HEK293 (cell line): Measurements from ENCODE around the gene CACNB4.

Experiments
- CTCF ChIA-PET: fragments of 350-600 bp; formaldehyde crosslinking; extraction: SDS; loops from one replicate; lab custom pipeline; 2021; ENCODE audit warnings: antibody characterized with exemption; lab: Yijun Ruan, JAX
- POLR2A ChIA-PET: fragments of 300-600 bp; formaldehyde crosslinking; extraction: SDS; loops from one replicate; lab custom pipeline; 2020; ENCODE audit warnings: antibody characterized with exemption, inconsistent platforms; lab: Yijun Ruan, JAX
- H3K27ac ChIP-seq: fragments of 200-500 bp; sonication (Bioruptor generic); 2 replicates; pipeline ENCODE4 v1.5.1; 2014; ENCODE audit warnings: low read depth, low read length, control low read depth, inconsistent platforms; ENCODE audit errors: extremely low read depth
- H3K36me3 ChIP-seq, 2 experiments: fragments of 200-500 bp in 1 of 2; sonication (Bioruptor generic) in 1 of 2; 1 replicate in 1 of 2; 2 replicates in 1 of 2; pipeline ENCODE4 v1.5.1; 2014 to 2017; ENCODE audit warnings: inconsistent platforms in 2 of 2, low read length in 2 of 2; ENCODE audit not compliant: control insufficient read depth in 2 of 2, insufficient read depth in 1 of 2
- H3K4me1 ChIP-seq: fragments of 200-500 bp; sonication (Bioruptor generic); 2 replicates; pipeline ENCODE4 v1.5.1; 2014; ENCODE audit warnings: mild to moderate bottlenecking, low read length, inconsistent platforms; ENCODE audit not compliant: control insufficient read depth, insufficient read depth
- H3K4me3 ChIP-seq: 2 replicates; pipeline ENCODE4 v1.5.1; 2011; ENCODE audit warnings: low read depth, mild to moderate bottlenecking, control low read depth, low read length, moderate library complexity
- H3K9me3 ChIP-seq: fragments of 200-500 bp; sonication (Bioruptor generic); 2 replicates; pipeline ENCODE4 v1.5.1; 2014; ENCODE audit warnings: low read depth, low read length, inconsistent platforms; ENCODE audit not compliant: control insufficient read depth, insufficient read depth
- FEZF1 ChIP-seq: fragments of 450-650 bp; formaldehyde crosslinking; IDR thresholded peaks from 2 replicates; pipeline ENCODE4 v1.5.1; 2016; ENCODE audit warnings: missing biosample characterization, missing genetic modification characterization
- KLF8 ChIP-seq: fragments of 450-650 bp; formaldehyde crosslinking; IDR thresholded peaks from 2 replicates; pipeline ENCODE4 v1.5.1; 2016; ENCODE audit warnings: missing biosample characterization, missing genetic modification characterization
- MEIS1 ChIP-seq: sonication (generic); formaldehyde crosslinking; IDR thresholded peaks from 2 replicates; pipeline ENCODE4 v1.8.1; 2022; ENCODE audit warnings: missing genetic modification reagents, mild to moderate bottlenecking, borderline replicate concordance
- MZF1 ChIP-seq: fragments of 450-650 bp; formaldehyde crosslinking; IDR thresholded peaks from 2 replicates; pipeline ENCODE4 v1.5.1; 2017; ENCODE audit warnings: missing biosample characterization, missing genetic modification characterization, borderline replicate concordance
- OSR2 ChIP-seq: fragments of 450-650 bp; formaldehyde crosslinking; IDR thresholded peaks from 2 replicates; pipeline ENCODE4 v1.5.1; 2016; ENCODE audit warnings: missing biosample characterization, missing genetic modification characterization
- PRDM4 ChIP-seq: fragments of 450-650 bp; formaldehyde crosslinking; IDR thresholded peaks from 2 replicates; pipeline ENCODE4 v1.5.1; 2017; ENCODE audit warnings: missing biosample characterization, missing genetic modification characterization
- SP3 ChIP-seq: fragments of 450-650 bp; formaldehyde crosslinking; IDR thresholded peaks from 2 replicates; pipeline ENCODE4 v1.5.1; 2016; ENCODE audit warnings: missing biosample characterization, missing genetic modification characterization
- WT1 ChIP-seq: fragments of 450-650 bp; formaldehyde crosslinking; IDR thresholded peaks from 2 replicates; pipeline ENCODE4 v1.5.1; 2016; ENCODE audit warnings: missing biosample characterization, missing genetic modification characterization
- ZBTB6 ChIP-seq: fragments of 450-650 bp; formaldehyde crosslinking; IDR thresholded peaks from 2 replicates; pipeline ENCODE4 v1.5.1; 2017; ENCODE audit warnings: missing biosample characterization, missing genetic modification characterization
- ZFHX2 ChIP-seq: fragments of 450-650 bp; formaldehyde crosslinking; conservative IDR thresholded peaks from 2 replicates; pipeline ENCODE4 v1.5.1; 2016; ENCODE audit warnings: missing biosample characterization, missing genetic modification characterization
- ZIC2 ChIP-seq: fragments of 450-650 bp; formaldehyde crosslinking; IDR thresholded peaks from 2 replicates; pipeline ENCODE4 v1.5.1; 2016; ENCODE audit warnings: missing biosample characterization, missing genetic modification characterization
- ZNF18 ChIP-seq: fragments of 450-650 bp; formaldehyde crosslinking; IDR thresholded peaks from 2 replicates; pipeline ENCODE4 v1.5.1; 2016; ENCODE audit warnings: missing biosample characterization, missing genetic modification characterization
- ZNF2 ChIP-seq: fragments of 450-650 bp; formaldehyde crosslinking; IDR thresholded peaks from 2 replicates; pipeline ENCODE4 v1.5.1; 2016; ENCODE audit warnings: missing biosample characterization, missing genetic modification characterization
- ZNF24 ChIP-seq: fragments of 450-650 bp; formaldehyde crosslinking; IDR thresholded peaks from 2 replicates; pipeline ENCODE4 v1.5.1; 2016; ENCODE audit warnings: missing biosample characterization, missing genetic modification characterization
- ZNF248 ChIP-seq: fragments of 450-650 bp; formaldehyde crosslinking; IDR thresholded peaks from 2 replicates; pipeline ENCODE4 v1.5.1; 2017; ENCODE audit warnings: missing biosample characterization, missing genetic modification characterization
- ZNF341 ChIP-seq: fragments of 450-650 bp; formaldehyde crosslinking; IDR thresholded peaks from 2 replicates; pipeline ENCODE4; 2016; ENCODE audit warnings: low read depth, missing biosample characterization, missing genetic modification characterization
- ZNF398 ChIP-seq: fragments of 450-650 bp; formaldehyde crosslinking; IDR thresholded peaks from 2 replicates; pipeline ENCODE4 v1.5.1; 2017; ENCODE audit warnings: missing biosample characterization, missing genetic modification characterization
- ZNF555 ChIP-seq: fragments of 450-650 bp; formaldehyde crosslinking; conservative IDR thresholded peaks from 2 replicates; pipeline ENCODE4 v1.5.1; 2017; ENCODE audit warnings: missing biosample characterization, mild to moderate bottlenecking, missing genetic modification characterization, inconsistent platforms
- ZNF571 ChIP-seq: fragments of 450-650 bp; formaldehyde crosslinking; IDR thresholded peaks from 2 replicates; pipeline ENCODE4 v1.5.0; 2017; ENCODE audit warnings: missing biosample characterization, missing genetic modification characterization
- ZNF670 ChIP-seq: fragments of 450-650 bp; formaldehyde crosslinking; IDR thresholded peaks from 2 replicates; pipeline ENCODE4 v1.5.1; 2016; ENCODE audit warnings: missing biosample characterization, missing genetic modification characterization, low read depth

CACNB4 gene

GRCh38 chr2:152054593-152054992, 44.3 kb downstream of the CACNB4 start:
- POLR2A ChIA-PET = interaction anchor here (1.0 kb wide), 1 partner anchor 45 kb away, joined by 4 read pairs; no protein-coding TSS in a partner anchor
- Histone ChIP-seq H3K9me3 (no peaks in the 10 kb centered on the region), H3K4me3 (no peak overlapping the region), H3K36me3 (no peaks in the 10 kb centered on the region), H3K4me1 (no peaks in the 10 kb centered on the region), H3K27ac (no peak overlapping the region)
- CTCF ChIA-PET = interaction anchor here (1.1 to 1.2 kb wide), 2 partner anchors 8 to 18 kb away, joined by 3 to 4 read pairs; no protein-coding TSS in a partner anchor
- TF ChIP-seq PRDM4 (no peak), ZIC2 (tag by site-specific recombination) (no peak), WT1 (tag by site-specific recombination) (no peak), ZNF18 (no peak), KLF8 (tag by site-specific recombination) (no peak), SP3 (tag by site-specific recombination) (no peak), ZNF341 (tag by site-specific recombination) (no peak), ZFHX2 (tag by site-specific recombination) (no peak), ZNF248 (no peak), ZNF555 (no peak), MEIS1 (CRISPR knock-in tag) (no peak), OSR2 (tag by site-specific recombination) (no peak), ZNF24 (tag by site-specific recombination) (no peak), ZNF2 (tag by site-specific recombination) (no peak), ZBTB6 (tag by site-specific recombination) (no peak), FEZF1 (no peak), ZNF571 (no peak), ZNF670 (no peak)

GRCh38 chr2:152051436-152051835, 47.4 kb downstream of the CACNB4 start:
- ChIA-PET POLR2A (no interaction called here), CTCF (interaction anchor here (1.8 kb wide), 1 partner anchor 26 kb away, joined by 5 read pairs; no protein-coding TSS in a partner anchor)
- TF ChIP-seq ZNF398 (tag by site-specific recombination) = no peak
- peak; percentile 52; the same call in 1 of the 2 replicates for TF ChIP-seq MZF1
- Histone ChIP-seq H3K9me3 (no peaks in the 10 kb centered on the region), H3K4me1 (no peaks in the 10 kb centered on the region), H3K27ac (no peak overlapping the region), H3K36me3 (no peaks in the 10 kb centered on the region), H3K4me3 (no peak overlapping the region)
